ENCODE measurements around the gene TK1.

Gene TK1

GRCh38 chr17:78174346-78174869 is 12.4 kb downstream of the TK1 start:
- peak; percentile 63 for TF ChIP-seq CTCF (IDR thresholded peaks at IDR 0.05)

DNA sequence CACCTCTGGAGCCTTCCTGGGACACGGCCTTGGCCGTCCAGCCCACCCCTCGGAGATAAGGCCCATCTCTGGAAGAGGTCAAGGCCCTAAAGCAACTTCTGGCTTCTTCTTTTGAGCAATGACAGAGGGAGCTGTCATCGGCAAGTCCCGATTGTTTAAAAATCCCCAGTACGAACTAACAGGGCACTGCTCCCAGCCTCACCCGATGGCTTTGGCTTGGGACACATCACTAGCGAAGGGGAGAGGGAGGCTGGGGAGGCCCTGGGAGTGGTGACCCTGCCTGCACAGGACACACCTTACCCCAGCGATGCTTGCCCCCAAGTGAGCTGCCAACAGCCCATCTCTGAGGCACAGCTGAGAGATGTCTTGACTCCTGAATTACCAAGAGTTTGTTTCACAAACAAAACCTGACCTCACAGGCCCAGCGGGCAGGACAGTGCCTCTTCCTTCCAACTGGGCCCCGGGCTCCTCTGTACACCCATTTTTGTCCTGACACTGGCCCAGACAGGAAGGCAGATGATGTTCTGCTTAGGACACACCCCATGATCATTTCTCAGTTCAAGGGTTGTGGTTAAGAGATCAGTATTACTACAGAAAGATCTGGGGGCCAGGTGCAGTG is 13.6 kb downstream of the TK1 start:
- TF ChIP-seq CTCF (IDR thresholded peaks at IDR 0.05), result no peak

GRCh38 chr17:78172249-78173051 is 14.4 kb downstream of the TK1 start:
- TF ChIP-seq CTCF (IDR thresholded peaks at IDR 0.05), result no peak

GRCh38 chr17:78170692-78171590 is 15.9 kb downstream of the TK1 start:
- no peak for TF ChIP-seq CTCF (IDR thresholded peaks at IDR 0.05)

- no peak for TF ChIP-seq CTCF (IDR thresholded peaks at IDR 0.05)
These were observed 17.7 kb downstream of the TK1 start for GRCh38 chr17:78168903-78169793.

DNA sequence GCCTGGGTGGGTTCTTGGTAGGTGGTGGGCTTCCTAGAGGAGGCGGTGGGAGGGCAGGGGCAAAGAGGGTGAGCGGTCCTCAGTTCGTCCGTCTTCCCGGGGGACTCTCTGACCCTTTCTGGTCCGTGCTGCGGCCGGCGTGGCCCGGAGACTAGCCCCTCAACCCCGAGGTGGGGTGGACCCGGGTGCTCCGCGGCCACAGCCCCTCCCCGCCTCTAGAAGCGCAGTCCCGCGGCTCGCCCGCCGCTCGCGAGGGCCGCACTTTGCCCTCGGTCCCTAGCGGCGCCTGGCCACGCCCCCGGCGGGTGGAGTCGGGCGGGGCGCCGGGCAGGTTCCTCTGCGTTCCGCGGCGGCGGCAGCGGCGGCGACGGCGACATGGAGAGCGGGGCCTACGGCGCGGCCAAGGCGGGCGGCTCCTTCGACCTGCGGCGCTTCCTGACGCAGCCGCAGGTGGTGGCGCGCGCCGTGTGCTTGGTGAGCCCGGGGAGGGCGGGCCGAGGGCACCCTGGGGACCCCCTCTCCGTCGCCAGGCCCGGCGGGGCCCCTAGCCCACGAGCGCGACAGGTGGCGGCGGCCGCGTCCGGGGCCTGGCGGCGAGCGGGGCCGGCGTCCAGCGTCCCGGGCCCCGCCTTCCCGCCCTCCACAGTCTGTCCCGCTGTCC is 18.5 kb downstream of the TK1 start, which contains the start of gene SYNGR2:
Gene SYNGR2, plus strand, starts transcription at position 340 of the 661 bp plus-strand sequence. Its CDS starts 36 bp downstream, at position 376.
- no peak for TF ChIP-seq CTCF (IDR thresholded peaks at IDR 0.05)
